GM19238 (cell line): ENCODE data around the gene SVOPL.

ENCODE experiments used
- DNase-seq: peaks from one replicate; pipeline ENCODE4 v3.0.0; 2011; ENCODE audit warnings: low spot score; ENCODE audit not compliant: insufficient read length

Gene SVOPL

DNA sequence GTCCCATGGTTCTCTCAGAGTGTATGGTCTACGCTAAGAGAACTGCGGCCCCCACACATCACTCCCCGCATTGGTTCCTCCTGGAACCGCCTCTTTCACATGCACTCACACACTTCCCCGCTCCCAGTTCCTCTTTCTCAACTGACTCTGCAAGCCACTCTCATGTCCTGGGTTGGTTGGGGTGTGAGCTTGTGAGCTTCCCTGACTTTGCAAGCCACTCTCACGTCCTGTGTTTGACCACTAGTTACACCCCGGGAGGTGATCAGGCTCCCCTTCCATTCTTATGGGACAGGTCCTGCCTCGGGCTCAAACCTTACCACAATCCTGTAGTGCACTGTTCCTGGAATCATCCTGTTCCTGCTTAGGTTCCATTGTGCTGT is 136.1 kb downstream of the SVOPL start:
- no peak for DNase-seq

DNA sequence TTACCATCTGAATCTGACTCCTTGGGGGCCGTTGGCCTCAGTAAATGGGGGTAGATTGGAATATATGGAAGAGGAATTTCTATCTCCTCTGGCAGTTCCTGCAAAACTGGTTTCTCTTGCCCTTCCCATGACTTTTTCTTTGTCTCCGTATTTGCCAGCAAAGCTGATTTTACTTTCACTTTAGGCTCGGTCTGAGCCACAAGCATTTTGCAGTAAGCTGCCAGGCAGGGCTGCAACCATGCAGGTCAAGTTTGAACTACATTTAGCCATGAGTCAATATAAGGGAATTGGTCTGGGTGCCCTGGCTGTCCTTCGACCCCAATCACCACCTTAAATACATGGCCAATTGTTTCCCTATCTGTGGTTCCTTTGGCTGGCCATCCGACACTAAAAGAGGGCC is 136.8 kb downstream of the SVOPL start:
- DNase-seq, result no peak

DNA sequence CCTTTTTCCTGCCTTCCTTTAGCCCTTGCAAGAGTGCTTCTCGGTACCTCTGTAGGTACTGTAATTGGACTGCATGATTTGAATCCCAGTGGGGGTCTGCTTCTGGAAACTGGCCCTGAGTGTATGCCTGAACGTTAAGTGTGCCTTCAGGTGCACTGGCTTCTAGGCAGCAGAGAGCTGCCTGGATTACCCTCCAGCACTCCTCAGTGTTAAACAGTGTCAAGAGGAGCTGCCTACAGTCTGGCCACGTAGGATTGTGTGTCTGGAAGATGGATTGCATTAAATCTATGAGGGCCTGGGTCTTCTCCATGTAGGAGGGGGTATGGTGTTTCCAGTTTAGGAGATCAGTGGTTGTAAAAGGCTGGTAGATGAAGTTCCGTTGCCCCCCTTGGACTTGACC is 137.4 kb downstream of the SVOPL start:
- DNase-seq, result no peak

DNA sequence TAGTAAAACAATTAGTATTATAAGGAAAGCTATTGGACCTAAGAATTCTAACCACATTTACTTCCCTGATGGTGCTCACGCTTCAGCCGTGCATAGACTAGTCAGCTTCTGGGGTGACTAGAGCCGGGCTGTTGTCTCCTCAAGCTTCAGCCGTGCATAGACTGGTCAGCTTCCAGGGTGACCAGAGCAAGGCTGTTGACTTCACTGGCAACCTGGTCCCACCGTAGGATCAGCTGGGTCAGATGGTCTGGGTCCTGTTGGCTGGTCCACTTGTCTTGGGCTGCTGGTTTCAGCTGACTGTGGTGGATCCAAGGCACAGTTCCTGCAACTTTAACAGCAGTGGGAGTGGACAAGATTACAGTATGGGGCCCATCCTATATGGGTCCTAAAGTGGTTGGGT is 141.7 kb downstream of the SVOPL start:
- no peak for DNase-seq

DNA sequence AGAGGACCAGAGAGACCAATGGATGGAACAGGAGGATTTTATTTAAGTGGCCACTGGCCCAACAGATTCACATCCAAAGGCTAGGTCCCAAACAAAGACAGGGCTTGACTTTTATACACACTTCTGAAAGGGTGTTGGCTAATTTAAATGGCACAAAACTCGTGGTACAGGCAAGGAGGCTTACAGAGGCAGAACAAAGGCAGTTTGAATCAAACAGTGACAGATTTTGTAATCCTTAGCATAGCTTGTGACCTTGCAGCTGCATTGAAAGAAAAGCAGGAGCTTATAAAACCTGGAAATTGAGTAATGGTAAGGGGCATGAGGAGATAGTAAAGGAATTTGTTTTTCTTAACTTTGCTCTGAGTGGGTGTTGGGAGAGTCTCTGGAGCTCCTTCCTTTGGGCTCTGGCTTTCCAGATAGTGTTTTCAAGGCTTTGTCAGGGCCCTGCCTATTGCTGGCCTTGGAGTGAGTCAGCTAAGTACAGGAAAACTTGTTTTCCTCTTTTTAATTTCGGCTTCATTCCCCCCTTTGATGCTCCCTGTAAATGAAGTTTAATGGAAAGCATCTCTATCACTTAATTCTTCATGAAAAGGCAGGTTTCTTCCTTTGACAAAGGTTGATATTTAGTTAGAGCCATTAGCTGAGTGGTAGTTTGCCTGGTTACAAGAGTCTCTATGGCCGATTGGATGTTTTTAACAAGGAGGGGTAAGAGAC is 144.2 kb downstream of the SVOPL start:
- DNase-seq, result no peak

DNA sequence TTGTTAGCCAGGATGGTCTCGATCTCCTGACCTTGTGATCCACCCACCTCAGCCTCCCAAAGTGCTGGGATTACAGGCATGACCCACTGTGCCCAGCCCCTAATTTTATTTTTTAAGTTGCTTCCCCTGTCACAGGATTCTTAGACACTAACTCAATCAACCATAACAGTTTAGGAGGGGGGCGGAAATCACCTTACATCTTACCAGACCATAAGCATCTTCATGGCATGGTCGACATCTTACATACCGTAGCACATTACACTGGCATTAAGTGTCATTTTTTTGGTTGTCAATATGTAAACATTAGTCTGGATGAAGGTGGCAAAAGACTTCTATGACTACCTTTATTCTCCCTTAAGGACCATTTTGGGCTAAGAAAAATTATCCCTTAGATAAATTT is 145.5 kb downstream of the SVOPL start:
- DNase-seq, result no peak

DNA sequence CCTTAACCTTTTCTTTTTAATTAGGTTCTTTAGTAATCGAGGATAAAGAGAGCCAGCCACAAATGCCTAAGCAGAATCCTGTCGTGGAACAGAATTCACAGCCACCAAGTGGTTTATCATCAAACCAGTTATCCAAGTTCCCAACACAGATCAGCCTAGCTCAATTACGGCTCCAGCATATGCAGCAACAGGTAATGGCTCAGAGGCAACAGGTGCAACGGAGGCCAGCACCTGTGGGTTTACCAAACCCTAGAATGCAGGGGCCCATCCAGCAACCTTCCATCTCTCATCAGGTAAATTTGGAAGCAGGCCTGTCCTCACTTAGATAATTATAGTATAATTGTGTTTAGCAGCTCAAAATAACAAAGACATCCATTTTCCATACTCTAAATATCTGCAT is 146.5 kb downstream of the SVOPL start:
- DNase-seq, result no peak

DNA sequence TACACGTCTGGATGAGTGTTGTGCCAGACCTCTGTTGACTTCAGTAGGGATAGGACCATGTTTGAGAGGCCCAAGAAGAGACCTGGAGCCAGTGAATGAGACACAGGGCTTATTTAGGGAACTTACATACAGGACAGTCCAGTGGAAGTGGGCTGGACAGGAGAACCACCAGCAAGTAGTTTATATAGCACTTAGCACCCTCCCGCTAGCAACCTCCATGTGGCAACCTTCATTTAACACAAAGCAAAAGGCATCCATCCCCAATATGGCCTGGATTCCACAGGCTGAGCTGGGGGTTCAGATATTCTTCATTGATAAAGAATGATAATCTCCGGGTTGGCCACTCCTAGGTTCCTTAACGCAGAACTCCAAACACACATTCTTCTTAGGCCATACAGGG is 147.4 kb downstream of the SVOPL start:
- no peak for DNase-seq

DNA sequence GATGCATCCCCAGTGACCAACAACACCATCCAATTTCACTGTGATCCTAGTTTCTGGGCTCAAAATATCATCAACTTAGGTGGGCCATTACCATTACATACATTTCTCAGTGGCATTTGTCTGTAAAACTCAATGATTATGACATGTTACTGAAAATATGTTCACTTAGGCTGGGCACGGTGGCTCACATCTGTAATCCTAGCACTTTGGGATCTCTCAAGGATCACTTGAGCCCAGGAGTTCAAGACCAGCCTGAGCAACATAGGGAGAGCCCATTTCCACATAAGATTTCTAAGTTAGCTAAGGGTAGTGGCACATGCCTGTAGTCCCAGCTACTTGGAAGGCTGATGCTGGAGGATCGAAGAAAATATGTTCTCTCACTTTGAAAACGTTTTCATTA is 150.1 kb downstream of the SVOPL start:
- no peak for DNase-seq

DNA sequence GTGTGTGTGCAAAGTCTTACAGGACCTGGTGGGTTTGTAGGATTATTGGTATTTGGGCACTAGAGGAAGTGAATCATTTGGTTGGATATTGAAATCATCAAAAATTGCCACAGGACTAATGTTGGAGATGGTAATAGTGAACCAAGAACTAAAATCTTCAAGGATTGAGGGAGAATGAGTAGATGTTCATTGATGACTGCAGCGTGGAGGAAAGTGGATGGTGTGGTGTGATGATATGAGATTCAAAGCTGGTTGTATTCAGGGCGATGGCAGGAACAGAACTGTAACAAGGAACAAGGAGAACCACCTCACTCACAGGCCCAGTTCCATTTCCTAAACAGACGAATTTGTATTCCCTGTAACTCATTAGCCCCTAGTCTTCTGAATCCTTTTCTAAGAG is 150.8 kb downstream of the SVOPL start:
- no peak for DNase-seq

DNA sequence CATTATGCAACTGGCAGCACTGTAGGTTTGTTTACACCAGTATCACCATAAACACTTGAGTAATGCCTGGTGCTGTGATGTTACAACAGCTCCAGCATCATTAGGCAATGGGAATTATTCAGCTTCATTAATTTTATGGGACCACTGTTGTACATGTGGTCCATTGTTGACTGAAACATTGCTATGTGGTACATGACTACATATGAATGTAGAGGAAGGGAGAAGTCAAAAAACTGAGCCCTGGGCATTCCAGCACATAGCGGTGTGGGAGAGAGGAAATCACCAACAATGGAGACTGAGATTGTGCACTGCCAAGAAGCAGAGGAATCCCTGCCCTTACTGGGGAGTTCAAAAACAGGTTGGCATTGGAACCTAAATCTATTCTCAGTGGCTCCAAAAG is 152.1 kb downstream of the SVOPL start:
- no peak for DNase-seq

DNA sequence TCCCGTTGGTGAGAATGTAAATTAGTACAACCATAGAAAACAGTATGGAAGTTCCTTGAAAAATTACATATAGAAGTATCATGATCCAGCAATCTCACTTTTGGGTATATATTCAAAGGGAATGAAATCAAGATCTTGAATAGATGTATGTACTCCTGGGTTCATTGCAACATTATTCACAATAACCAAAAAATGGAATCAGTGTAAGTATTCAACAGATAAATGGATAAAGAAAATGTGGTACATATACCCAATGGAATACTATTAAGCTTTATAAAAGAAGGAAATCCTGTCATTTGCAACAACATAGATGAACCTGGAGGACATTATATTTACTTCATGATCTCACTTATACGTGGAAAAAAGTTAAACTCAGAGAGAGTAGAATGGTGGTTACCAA is 154.3 kb downstream of the SVOPL start:
- DNase-seq, result no peak

DNA sequence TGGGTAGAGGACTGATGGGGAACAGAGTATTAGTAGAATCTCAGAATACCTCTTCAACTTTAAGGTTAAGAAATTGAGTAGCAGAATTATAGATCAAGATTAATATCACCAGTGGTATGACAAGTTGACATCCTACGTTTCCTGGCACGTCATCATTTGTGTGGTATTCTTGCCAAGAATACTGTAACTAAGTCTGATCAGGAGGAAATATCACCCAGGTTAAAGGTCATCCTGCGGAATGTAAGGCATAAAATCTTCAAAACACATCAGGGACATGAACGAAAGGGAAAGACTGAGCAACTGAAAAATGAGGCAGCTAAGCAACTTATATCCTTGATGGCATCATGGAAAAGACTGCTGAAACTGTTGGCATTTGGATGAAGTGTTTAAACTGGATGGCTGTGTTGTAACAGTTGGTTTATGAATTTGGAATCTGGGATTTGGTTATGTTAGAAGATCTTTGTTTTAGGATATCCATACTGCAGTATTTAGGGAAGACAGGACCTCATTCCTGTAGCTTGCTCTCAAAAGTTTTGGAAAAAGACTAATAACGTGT is 155.0 kb downstream of the SVOPL start:
- no peak for DNase-seq

DNA sequence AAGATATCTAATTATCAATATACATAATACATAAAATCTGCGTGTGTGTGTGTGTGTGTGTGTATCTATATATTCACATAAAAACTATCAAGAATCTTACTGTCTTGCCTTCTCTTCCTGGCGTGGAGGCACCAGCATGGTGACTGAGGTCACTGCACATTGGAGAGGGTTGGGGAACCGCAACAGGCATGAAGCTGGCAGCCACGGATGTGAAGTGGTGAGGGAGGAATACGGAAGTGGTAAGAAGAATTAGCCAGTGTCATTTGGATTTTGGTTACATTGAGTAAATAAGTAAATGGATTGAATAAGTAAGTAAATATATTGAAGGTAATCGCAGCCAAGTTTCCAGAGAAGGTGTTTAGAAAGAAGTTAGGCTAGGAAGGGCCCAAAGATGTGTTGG is 156.0 kb downstream of the SVOPL start:
- DNase-seq, result no peak
